Hepatocyte (in vitro differentiated cells): ENCODE measurements around the gene PDHX.

Source experiments
- CTCF ChIP-seq: fragments of 200-600 bp; sonication (generic); IDR thresholded peaks from 2 replicates; pipeline ENCODE4 v1.5.1; 2016; ENCODE audit warnings: antibody characterized with exemption, mild to moderate bottlenecking; ENCODE audit not compliant: poor library complexity
- EZH2 ChIP-seq: fragments of 200-600 bp; sonication (generic); IDR thresholded peaks from 2 replicates; pipeline ENCODE4 v1.6.1; 2016; ENCODE audit warnings: antibody characterized with exemption, mild to moderate bottlenecking, borderline replicate concordance
- EZH2phosphoT487 ChIP-seq: fragments of 200-600 bp; sonication (generic); IDR thresholded peaks from one replicate; pipeline ENCODE4 v1.6.1; 2018; ENCODE audit warnings: antibody characterized with exemption, mild to moderate bottlenecking, low read depth, moderate library complexity; ENCODE audit not compliant: unreplicated experiment, severe bottlenecking

DNA sequence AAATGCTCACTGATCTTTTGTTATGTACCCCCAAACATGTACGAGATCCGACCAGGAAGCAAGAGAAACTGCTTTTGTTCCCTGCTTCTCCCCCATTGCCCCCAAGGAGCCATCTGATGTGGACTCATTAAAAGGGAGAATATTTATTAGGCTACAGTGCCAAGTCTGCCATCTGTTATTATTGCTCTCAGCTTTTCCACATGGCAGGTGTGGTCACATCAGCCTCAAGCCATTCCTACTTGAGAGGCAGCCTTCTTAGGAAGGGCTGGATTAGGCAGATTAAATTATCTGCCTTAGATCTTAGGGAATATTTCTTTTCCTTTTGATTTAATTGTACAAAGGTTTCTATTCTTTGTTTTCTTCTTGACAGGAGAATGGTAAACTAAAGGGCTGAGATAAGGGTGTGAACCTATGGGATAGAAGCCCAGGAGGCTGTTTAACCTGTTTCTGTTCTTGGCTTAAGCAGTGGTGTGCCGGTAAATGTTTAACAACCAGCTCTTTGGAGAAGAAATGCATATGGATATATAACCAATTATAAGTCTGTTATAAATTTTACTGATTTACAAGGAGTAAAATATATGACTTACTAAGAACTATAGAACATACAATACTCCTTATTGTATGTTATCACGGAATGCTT is 88.8 kb downstream of the PDHX start:
- TF ChIP-seq EZH2 (no peak), CTCF (no peak), EZH2phosphoT487 (no peak)
